Mucosa of rectum (tissue), 2 donors: Measurements from ENCODE around the gene TAOK2.

ENCODE experiments used
- H3K27ac ChIP-seq, 2 donors: one replicate each; pipeline ENCODE4 v1.7.0; 2013; ENCODE audit warnings: inconsistent platforms in 2 of 2, low read depth in 2 of 2, low read length in 2 of 2
- H3K27me3 ChIP-seq, 2 donors: one replicate each; pipeline ENCODE4 v1.7.0; 2013; ENCODE audit warnings: low read length in 2 of 2; ENCODE audit not compliant: control insufficient read depth in 2 of 2, insufficient read depth in 2 of 2
- H3K36me3 ChIP-seq, 2 donors: one replicate each; pipeline ENCODE4 v1.7.0; 2013; ENCODE audit warnings: low read length in 2 of 2; ENCODE audit not compliant: control insufficient read depth in 2 of 2, insufficient read depth in 2 of 2
- H3K4me1 ChIP-seq, 2 donors: one replicate each; pipeline ENCODE4 v1.7.0; 2013; ENCODE audit warnings: low read length in 2 of 2, mild to moderate bottlenecking in 1 of 2; ENCODE audit not compliant: control insufficient read depth in 2 of 2, insufficient read depth in 2 of 2
- H3K4me3 ChIP-seq, 2 donors: one replicate each; pipeline ENCODE4 v1.7.0; 2013; ENCODE audit warnings: low read length in 2 of 2
- H3K9ac ChIP-seq, 2 donors: one replicate each; pipeline ENCODE4 v1.7.0; 2013; ENCODE audit warnings: low read length in 2 of 2, low read depth in 1 of 2, mild to moderate bottlenecking in 1 of 2
- H3K9me3 ChIP-seq, 2 donors: one replicate each; pipeline ENCODE4 v1.7.0; 2013; ENCODE audit warnings: low read length in 2 of 2; ENCODE audit not compliant: control insufficient read depth in 2 of 2
- donor health status: healthy.
- donor health status: Normal muscosa, but diverticular disease.

TAOK2 gene

GRCh38 chr16:29993903-29994599 lies 20.4 kb downstream of the TAOK2 start:
- H3K9me3 ChIP-seq: no peaks in the 10 kb centered on the region
- peak overlapping the region in 1 of 2 donors; percentile 96 for H3K27ac ChIP-seq
- H3K4me3 ChIP-seq: peak overlapping the region; percentile 92 to 97
- peaks cover 25 to 32% of the 10 kb centered on the region in 2 donors for H3K4me1 ChIP-seq
- H3K27me3 ChIP-seq: no peaks in the 10 kb centered on the region
- peak overlapping the region in 1 of 2 donors; percentile 91 for H3K9ac ChIP-seq
- peaks cover 17 to 18% of the 10 kb centered on the region in 2 donors for H3K36me3 ChIP-seq

GRCh38 chr16:29994600-29995323 lies 21.1 kb downstream of the TAOK2 start:
- peak overlapping the region; percentile 92 to 97 for H3K4me3 ChIP-seq
- peak overlapping the region; percentile 91 to 98 for H3K9ac ChIP-seq
- peaks cover 14 to 21% of the 10 kb centered on the region in 2 donors for H3K36me3 ChIP-seq
- H3K27me3 ChIP-seq: no peaks in the 10 kb centered on the region
- H3K4me1 ChIP-seq: peaks cover 21 to 25% of the 10 kb centered on the region in 2 donors
- peak overlapping the region; percentile 88 to 96 for H3K27ac ChIP-seq
- no peaks in the 10 kb centered on the region for H3K9me3 ChIP-seq

- Histone ChIP-seq H3K27ac (peak within 1 kb of the TSS; percentile 88 to 96), H3K4me1 (peaks cover 18 to 19% of the 10 kb centered on the region in 2 donors), H3K36me3 (peaks cover 17 to 21% of the 10 kb centered on the region in 2 donors)
These were observed 21.7 kb downstream of the TAOK2 start, which contains the start of gene HIRIP3 for GRCh38 chr16:29995324-29995910. Gene HIRIP3 (minus strand): TSS chr16:29995617. CDS start chr16:29995605, 12 bp downstream.

GRCh38 chr16:29995911-29996765 lies 22.5 kb downstream of the TAOK2 start, which contains the start of gene INO80E:
Gene INO80E (plus strand): TSS chr16:29996241. CDS start chr16:29996311, 70 bp downstream.
- peak within 1 kb of the TSS; percentile 91 to 98 for H3K9ac ChIP-seq
- peaks cover 17 to 18% of the 10 kb centered on the region in 2 donors for H3K4me1 ChIP-seq
- peak within 1 kb of the TSS; percentile 88 to 96 for H3K27ac ChIP-seq
- H3K27me3 ChIP-seq: no peaks in the 10 kb centered on the region
- H3K36me3 ChIP-seq: peaks cover 16 to 19% of the 10 kb centered on the region in 2 donors
- H3K9me3 ChIP-seq: no peaks in the 10 kb centered on the region
- peak within 1 kb of the TSS; percentile 92 to 97 for H3K4me3 ChIP-seq

More at GRCh38 chr16:29995324-29995910, 21.7 kb downstream of the TAOK2 start, which contains the start of gene HIRIP3:
- peak within 1 kb of the TSS; percentile 92 to 97 for H3K4me3 ChIP-seq
- no peaks in the 10 kb centered on the region for H3K27me3 ChIP-seq
- no peaks in the 10 kb centered on the region for H3K9me3 ChIP-seq
- H3K9ac ChIP-seq: peak within 1 kb of the TSS; percentile 91 to 98

- no peaks in the 10 kb centered on the region for H3K9me3 ChIP-seq
- H3K27ac ChIP-seq: peak overlapping the region in 1 of 2 donors; percentile 72
- H3K36me3 ChIP-seq: peaks cover 14 to 22% of the 10 kb centered on the region in 2 donors
- peaks cover 17 to 18% of the 10 kb centered on the region in 2 donors for H3K4me1 ChIP-seq
- peak overlapping the region; percentile 92 to 97 for H3K4me3 ChIP-seq
- peak overlapping the region; percentile 91 for H3K9ac ChIP-seq
- H3K27me3 ChIP-seq: no peaks in the 10 kb centered on the region
These were observed 23.1 kb downstream of the TAOK2 start for GRCh38 chr16:29996766-29997250.

GRCh38 chr16:29999605-30000004 lies 25.9 kb downstream of the TAOK2 start:
- no peaks in the 10 kb centered on the region for H3K27me3 ChIP-seq
- H3K4me3 ChIP-seq: no peak overlapping the region
- H3K4me1 ChIP-seq: peaks cover 11 to 12% of the 10 kb centered on the region in 2 donors
- H3K9ac ChIP-seq: no peak overlapping the region
- H3K27ac ChIP-seq: no peak overlapping the region
- H3K36me3 ChIP-seq: peaks cover 5 to 16% of the 10 kb centered on the region in 2 donors
- no peaks in the 10 kb centered on the region for H3K9me3 ChIP-seq

DNA sequence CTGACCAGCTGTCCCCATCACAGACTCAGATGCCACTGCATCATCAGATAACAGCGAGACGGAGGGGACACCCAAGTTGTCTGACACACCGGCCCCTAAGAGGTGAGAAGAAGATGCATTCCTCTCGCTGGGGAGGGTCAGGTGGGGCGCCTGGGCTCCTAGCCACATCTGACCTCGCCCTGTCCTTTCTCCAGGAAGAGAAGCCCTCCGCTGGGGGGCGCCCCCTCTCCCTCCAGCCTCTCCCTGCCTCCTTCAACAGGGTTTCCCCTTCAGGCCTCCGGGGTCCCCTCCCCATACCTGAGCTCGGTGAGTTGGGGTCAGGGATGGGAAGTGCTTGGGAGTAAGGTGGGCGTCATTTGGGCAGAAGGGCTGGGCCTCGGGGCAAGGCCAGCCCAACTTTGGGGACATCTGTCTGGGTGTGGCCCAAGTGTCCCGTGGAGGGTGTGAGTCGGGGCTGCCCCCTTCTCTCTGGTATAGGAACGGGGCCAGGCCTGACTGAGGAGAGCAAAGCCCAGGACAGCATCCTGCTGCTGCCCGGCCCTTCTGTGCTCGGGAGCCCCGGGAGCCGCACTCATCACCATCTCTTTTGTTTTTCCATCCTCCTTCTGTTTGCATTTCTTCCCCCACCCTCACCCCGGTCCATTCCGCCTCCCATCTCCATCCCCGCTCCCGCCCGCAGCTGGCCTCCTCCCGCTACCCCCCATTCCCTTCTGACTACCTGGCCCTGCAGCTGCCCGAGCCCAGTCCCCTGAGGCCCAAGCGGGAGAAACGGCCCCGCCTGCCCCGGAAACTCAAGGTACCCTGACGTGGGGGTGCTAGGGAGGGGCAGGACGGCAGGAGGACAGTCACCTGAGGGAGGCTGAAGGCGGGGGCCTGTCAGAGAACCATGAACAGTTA lies 27.3 kb downstream of the TAOK2 start:
- no peak overlapping the region for H3K4me3 ChIP-seq
- no peaks in the 10 kb centered on the region for H3K9me3 ChIP-seq
- no peak overlapping the region for H3K27ac ChIP-seq
- peaks cover 5 to 16% of the 10 kb centered on the region in 2 donors for H3K36me3 ChIP-seq
- peaks cover 5 to 6% of the 10 kb centered on the region in 2 donors for H3K4me1 ChIP-seq
- no peak overlapping the region for H3K9ac ChIP-seq
- H3K27me3 ChIP-seq: no peaks in the 10 kb centered on the region

DNA sequence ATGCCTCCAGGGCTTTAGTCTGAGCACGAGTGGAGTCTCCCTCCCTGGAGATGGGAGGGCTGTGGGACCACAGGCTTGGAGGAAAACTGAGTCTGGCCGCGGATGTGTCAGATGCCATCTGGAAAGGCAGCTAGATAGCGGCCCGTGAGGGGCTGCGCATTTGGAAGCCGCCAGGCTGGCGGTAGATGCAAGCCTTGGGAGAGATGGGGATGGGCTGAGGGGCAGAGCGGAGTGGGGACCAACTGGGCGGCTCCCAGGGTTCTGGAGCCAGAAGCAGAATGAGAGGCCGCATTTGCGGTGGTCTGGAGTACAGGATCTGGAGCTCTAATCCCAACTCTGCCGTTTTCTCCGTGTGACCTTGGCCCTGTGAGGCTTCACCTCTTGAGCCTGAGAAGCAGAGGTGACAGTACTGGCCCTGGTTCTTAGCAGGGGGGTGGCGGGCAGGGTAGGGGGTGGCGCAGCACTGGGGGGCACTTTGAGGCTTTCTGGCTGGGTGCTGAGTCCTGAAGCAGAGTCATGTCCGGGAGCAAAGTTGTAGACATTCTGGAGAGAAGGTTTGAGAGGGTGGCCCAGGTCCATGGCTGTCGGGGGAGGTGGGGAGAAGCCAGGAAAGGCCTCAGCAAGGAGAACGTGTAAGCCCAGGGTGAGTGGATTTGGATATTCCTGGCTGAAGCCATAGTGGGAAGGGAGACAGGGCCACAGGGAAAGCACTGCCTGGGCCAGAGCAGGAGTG lies 29.1 kb downstream of the TAOK2 start:
- peaks cover 5 to 15% of the 10 kb centered on the region in 2 donors for H3K36me3 ChIP-seq
- no peak overlapping the region for H3K9ac ChIP-seq
- H3K4me1 ChIP-seq: no peaks in the 10 kb centered on the region
- H3K27me3 ChIP-seq: peaks cover 0 to 2% of the 10 kb centered on the region in 2 donors
- H3K9me3 ChIP-seq: no peaks in the 10 kb centered on the region
- H3K27ac ChIP-seq: no peak overlapping the region
- H3K4me3 ChIP-seq: no peak overlapping the region
